Glutamatergic neuron (in vitro differentiated cells): ENCODE results near the gene GRM7. TPM values are rescaled to one million over a fixed set of nuclear protein-coding genes. Genes with fewer than 3 reads are reported as not detected.

ENCODE experiments used
- DNase-seq: peaks from one replicate; pipeline ENCODE4 v3.0.0; 2022
- H3K27ac Mint-ChIP-seq: one replicate; pipeline ENCODE4 v1.8.0; 2020; ENCODE audit warnings: mild to moderate bottlenecking, mixed read lengths, inconsistent platforms; ENCODE audit not compliant: unreplicated experiment
- H3K27me3 Mint-ChIP-seq: one replicate; pipeline ENCODE4 v1.8.0; 2020; ENCODE audit warnings: mild to moderate bottlenecking, moderate library complexity, mixed read lengths, inconsistent platforms; ENCODE audit not compliant: unreplicated experiment
- H3K36me3 Mint-ChIP-seq: one replicate; pipeline ENCODE4 v1.8.0; 2020; ENCODE audit warnings: mild to moderate bottlenecking, mixed read lengths, inconsistent platforms; ENCODE audit not compliant: unreplicated experiment
- H3K4me1 Mint-ChIP-seq: one replicate; pipeline ENCODE4 v1.8.0; 2020; ENCODE audit warnings: mild to moderate bottlenecking, low read depth, mixed read lengths, inconsistent platforms; ENCODE audit not compliant: unreplicated experiment
- H3K4me3 Mint-ChIP-seq: one replicate; pipeline ENCODE4 v1.8.0; 2020; ENCODE audit warnings: mild to moderate bottlenecking, mixed read lengths, inconsistent platforms; ENCODE audit not compliant: unreplicated experiment
- H3K9me3 Mint-ChIP-seq: one replicate; pipeline ENCODE4 v1.8.0; 2020; ENCODE audit warnings: mild to moderate bottlenecking, moderate library complexity, mixed read lengths, inconsistent platforms; ENCODE audit not compliant: unreplicated experiment
- CTCF ChIP-seq: fragments of 200-600 bp; sonication (generic); IDR thresholded peaks from one replicate; pipeline ENCODE4 v1.5.0; 2021; ENCODE audit not compliant: partially characterized antibody, unreplicated experiment
- total RNA-seq: library from RNA; stranded (reverse); fragmentation: NEBNext Ultra II Directional; extraction: Animal tissue kit (Norgen Biotek cat#: 25700); gene quantifications from one replicate; pipeline ENCODE4 v1.2.1, GENCODE V29; 2021; ENCODE audit not compliant: unreplicated experiment

GRM7 gene
- total RNA-seq, 1 donor from 2014 or later, result 1.4 TPM

- H3K36me3 Mint-ChIP-seq, result no peaks in the 10 kb centered on the region
- TF ChIP-seq CTCF, result no peak
- H3K4me3 Mint-ChIP-seq, result no peak overlapping the region
- no peak overlapping the region for H3K27ac Mint-ChIP-seq
- no peaks in the 10 kb centered on the region for H3K4me1 Mint-ChIP-seq
- H3K9me3 Mint-ChIP-seq, result peaks cover 2% of the 10 kb centered on the region
- DNase-seq, result no peak
- no peaks in the 10 kb centered on the region for H3K27me3 Mint-ChIP-seq
These were observed 427.2 kb downstream of the GRM7 start for GRCh38 chr3:7288133-7288532.

- Mint-ChIP-seq H3K9me3 (peaks cover 2% of the 10 kb centered on the region), H3K4me3 (no peak overlapping the region), H3K27me3 (no peaks in the 10 kb centered on the region)
These were observed 428.2 kb downstream of the GRM7 start for GRCh38 chr3:7289121-7289520.

GRCh38 chr3:7290077-7290825, 429.3 kb downstream of the GRM7 start:
- TF ChIP-seq CTCF, result no peak
- no peak for DNase-seq
- Mint-ChIP-seq H3K27ac (no peak overlapping the region), H3K4me1 (no peaks in the 10 kb centered on the region), H3K27me3 (no peaks in the 10 kb centered on the region), H3K36me3 (no peaks in the 10 kb centered on the region), H3K4me3 (no peak overlapping the region), H3K9me3 (peaks cover 2% of the 10 kb centered on the region)

More at GRCh38 chr3:7289121-7289520, 428.2 kb downstream of the GRM7 start:
- no peaks in the 10 kb centered on the region for H3K4me1 Mint-ChIP-seq
- no peaks in the 10 kb centered on the region for H3K36me3 Mint-ChIP-seq
- TF ChIP-seq CTCF, result no peak
- no peak for DNase-seq
- no peak overlapping the region for H3K27ac Mint-ChIP-seq

GRCh38 chr3:7292362-7292761, 431.4 kb downstream of the GRM7 start:
- H3K27me3 Mint-ChIP-seq, result no peaks in the 10 kb centered on the region
- no peak for TF ChIP-seq CTCF
- peaks cover 2% of the 10 kb centered on the region for H3K9me3 Mint-ChIP-seq
- no peaks in the 10 kb centered on the region for H3K4me1 Mint-ChIP-seq
- no peak overlapping the region for H3K27ac Mint-ChIP-seq
- no peaks in the 10 kb centered on the region for H3K36me3 Mint-ChIP-seq
- no peak overlapping the region for H3K4me3 Mint-ChIP-seq
- DNase-seq, result no peak

- no peaks in the 10 kb centered on the region for H3K4me1 Mint-ChIP-seq
- no peaks in the 10 kb centered on the region for H3K27me3 Mint-ChIP-seq
- H3K9me3 Mint-ChIP-seq, result no peaks in the 10 kb centered on the region
- no peak overlapping the region for H3K4me3 Mint-ChIP-seq
- no peak for DNase-seq
- no peaks in the 10 kb centered on the region for H3K36me3 Mint-ChIP-seq
- no peak for TF ChIP-seq CTCF
- no peak overlapping the region for H3K27ac Mint-ChIP-seq
These were observed 432.4 kb downstream of the GRM7 start for GRCh38 chr3:7293286-7293685.
